GM13976 (cell line): Measurements from ENCODE around the gene INSC.

Experiments
- DNase-seq: peaks from one replicate; pipeline ENCODE4 v3.0.0; 2012; ENCODE audit warnings: low spot score
- in situ Hi-C: fragments of 300-500 bp; cut with MboI; formaldehyde crosslinking; loops from one replicate; pipeline ENCODE4 v1.12.0; 2022; ENCODE audit warnings: low sequenced_read_pairs, mixed read lengths, inconsistent platforms; ENCODE audit not compliant: unreplicated experiment
- TF ChIP-seq, protein P1 (sequence below): IDR thresholded peaks from 2 replicates; pipeline ENCODE4 v1.5.1; 2012; ENCODE audit warnings: borderline replicate concordance, mild to moderate bottlenecking; ENCODE audit not compliant: insufficient read depth; ENCODE audit errors: extremely low read depth, missing control alignments, control extremely low read depth

Gene INSC

GRCh38 chr11:15118431-15118830 lies 3.7 kb downstream of the INSC start:
- TF ChIP-seq, protein P1, sequence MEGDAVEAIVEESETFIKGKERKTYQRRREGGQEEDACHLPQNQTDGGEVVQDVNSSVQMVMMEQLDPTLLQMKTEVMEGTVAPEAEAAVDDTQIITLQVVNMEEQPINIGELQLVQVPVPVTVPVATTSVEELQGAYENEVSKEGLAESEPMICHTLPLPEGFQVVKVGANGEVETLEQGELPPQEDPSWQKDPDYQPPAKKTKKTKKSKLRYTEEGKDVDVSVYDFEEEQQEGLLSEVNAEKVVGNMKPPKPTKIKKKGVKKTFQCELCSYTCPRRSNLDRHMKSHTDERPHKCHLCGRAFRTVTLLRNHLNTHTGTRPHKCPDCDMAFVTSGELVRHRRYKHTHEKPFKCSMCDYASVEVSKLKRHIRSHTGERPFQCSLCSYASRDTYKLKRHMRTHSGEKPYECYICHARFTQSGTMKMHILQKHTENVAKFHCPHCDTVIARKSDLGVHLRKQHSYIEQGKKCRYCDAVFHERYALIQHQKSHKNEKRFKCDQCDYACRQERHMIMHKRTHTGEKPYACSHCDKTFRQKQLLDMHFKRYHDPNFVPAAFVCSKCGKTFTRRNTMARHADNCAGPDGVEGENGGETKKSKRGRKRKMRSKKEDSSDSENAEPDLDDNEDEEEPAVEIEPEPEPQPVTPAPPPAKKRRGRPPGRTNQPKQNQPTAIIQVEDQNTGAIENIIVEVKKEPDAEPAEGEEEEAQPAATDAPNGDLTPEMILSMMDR: no peak
- DNase-seq: no peak
- in situ Hi-C loops: no loop called here

- TF ChIP-seq, protein P1: no peak
These were observed 4.6 kb downstream of the INSC start for GRCh38 chr11:15119352-15119751.

GRCh38 chr11:15119826-15120225 lies 5.1 kb downstream of the INSC start:
- no peak for DNase-seq
- TF ChIP-seq, protein P1: no peak
- in situ Hi-C loops: no loop called here

More at GRCh38 chr11:15119352-15119751, 4.6 kb downstream of the INSC start:
- no peak for DNase-seq
- in situ Hi-C loops: no loop called here

DNA sequence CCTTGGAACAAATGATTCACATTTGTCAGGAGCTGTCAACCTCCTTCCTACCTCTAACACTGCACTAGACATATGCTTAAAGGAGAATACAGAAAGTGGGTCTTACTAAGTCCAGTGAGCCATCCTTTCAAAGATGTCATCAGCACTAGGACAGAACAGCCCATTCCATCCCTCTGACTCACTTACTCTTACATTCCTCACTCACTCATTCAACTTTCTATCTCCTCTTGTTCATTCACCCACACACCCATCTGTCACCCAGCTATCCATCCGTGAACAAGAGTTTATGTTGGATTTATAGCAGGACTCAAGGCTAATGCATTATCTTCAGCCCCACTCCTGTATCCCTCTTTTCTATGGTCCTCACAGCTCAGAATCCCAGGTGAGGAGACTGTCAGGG lies 9.1 kb downstream of the INSC start:
- no peak for DNase-seq
- in situ Hi-C loops: no loop called here
- TF ChIP-seq, protein P1: no peak

- DNase-seq: no peak
- in situ Hi-C loops: no loop called here
- TF ChIP-seq, protein P1: no peak
These were observed 9.8 kb downstream of the INSC start for GRCh38 chr11:15124528-15124927.

DNA sequence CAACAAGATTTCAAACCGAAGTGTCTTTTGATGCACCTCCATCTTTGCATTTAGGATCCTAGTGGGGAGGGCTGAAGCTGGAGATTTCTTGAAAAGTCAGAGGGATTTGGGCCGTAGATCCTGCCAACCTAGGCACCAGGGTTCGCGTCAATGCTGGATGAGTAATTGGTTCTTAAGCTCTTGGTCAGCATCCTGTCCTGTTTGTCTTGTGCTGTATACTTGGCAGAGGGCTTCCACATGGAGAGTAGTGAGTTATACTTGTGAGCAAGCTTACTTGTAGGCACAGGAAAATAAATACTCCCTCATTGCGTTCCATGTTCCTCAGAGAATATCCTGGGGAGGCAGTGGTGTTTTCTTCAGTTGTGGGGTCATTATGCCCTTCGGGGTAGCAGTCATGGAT lies 12.6 kb downstream of the INSC start:
- DNase-seq: no peak

More for the DNA sequence above, 12.6 kb downstream of the INSC start:
- in situ Hi-C loops: no loop called here
- TF ChIP-seq, protein P1: no peak
